22Rv1 (cell line): Measurements from ENCODE around the gene FN1.

Source experiments
- ZFX ChIP-seq: fragments of 450-650 bp; IDR thresholded peaks from 2 replicates; pipeline ENCODE4 v1.6.1; 2017; ENCODE audit warnings: antibody characterized with exemption, borderline replicate concordance
- TF ChIP-seq, protein P1 (sequence below): fragments of 450-650 bp; IDR thresholded peaks from 2 replicates; pipeline ENCODE4 v1.5.1; 2017; ENCODE audit warnings: mild to moderate bottlenecking

DNA sequence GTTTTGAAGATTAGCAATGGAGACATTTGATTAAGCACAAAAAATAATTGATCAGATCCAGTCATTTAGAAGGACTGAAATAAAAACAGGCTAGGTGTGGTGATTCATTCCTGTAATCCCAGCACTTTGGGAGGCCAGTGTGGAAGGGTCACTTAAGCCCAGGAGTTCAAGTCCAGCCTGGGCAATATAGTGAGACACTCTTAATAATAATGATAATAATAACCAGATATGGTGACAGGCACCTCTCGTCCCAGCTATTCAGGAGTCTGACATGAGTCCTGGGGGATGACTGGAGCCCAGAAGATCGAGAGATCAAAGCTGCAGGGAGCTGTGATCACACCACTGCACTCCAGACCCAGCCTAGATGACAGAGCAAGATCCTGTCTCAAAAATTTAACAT lies 3.5 kb upstream of the FN1 start:
- TF ChIP-seq, protein P1, sequence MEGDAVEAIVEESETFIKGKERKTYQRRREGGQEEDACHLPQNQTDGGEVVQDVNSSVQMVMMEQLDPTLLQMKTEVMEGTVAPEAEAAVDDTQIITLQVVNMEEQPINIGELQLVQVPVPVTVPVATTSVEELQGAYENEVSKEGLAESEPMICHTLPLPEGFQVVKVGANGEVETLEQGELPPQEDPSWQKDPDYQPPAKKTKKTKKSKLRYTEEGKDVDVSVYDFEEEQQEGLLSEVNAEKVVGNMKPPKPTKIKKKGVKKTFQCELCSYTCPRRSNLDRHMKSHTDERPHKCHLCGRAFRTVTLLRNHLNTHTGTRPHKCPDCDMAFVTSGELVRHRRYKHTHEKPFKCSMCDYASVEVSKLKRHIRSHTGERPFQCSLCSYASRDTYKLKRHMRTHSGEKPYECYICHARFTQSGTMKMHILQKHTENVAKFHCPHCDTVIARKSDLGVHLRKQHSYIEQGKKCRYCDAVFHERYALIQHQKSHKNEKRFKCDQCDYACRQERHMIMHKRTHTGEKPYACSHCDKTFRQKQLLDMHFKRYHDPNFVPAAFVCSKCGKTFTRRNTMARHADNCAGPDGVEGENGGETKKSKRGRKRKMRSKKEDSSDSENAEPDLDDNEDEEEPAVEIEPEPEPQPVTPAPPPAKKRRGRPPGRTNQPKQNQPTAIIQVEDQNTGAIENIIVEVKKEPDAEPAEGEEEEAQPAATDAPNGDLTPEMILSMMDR = no peak
- no peak for TF ChIP-seq ZFX
